Activated B cell treated with CpG ODN at 0.5 μM for 24 hours (primary cell): ENCODE results near the gene SOX6. TPM values are rescaled to one million over a fixed set of nuclear protein-coding genes. Genes with fewer than 3 reads are reported as not detected.
"Not testable (repeated sequence)": the region's sequence is repeated elsewhere in the genome, so short reads cannot be mapped to it uniquely, and the experiment has no call there.

ENCODE experiments used
- ATAC-seq: fragments of 200-7000 bp; cut with Tn5 transposase; one replicate; pipeline ENCODE4 v1.10.0; 2021; ENCODE audit warnings: low read depth, mild to moderate bottlenecking, moderate library complexity
- CTCF ChIA-PET: fragments of 350-600 bp; sonication (Branson Sonifier 250); formaldehyde crosslinking; loops from one replicate; lab custom pipeline; 2021; ENCODE audit warnings: antibody characterized with exemption; lab: Charles Lee
- POLR2A ChIA-PET: fragments of 350-600 bp; sonication (Branson Sonifier 250); formaldehyde crosslinking; loops from one replicate; lab custom pipeline; 2021; ENCODE audit warnings: antibody characterized with exemption; lab: Charles Lee
- DNase-seq: peaks from one replicate; pipeline ENCODE4 v3.0.0; 2022
- H3K27ac Mint-ChIP-seq: one replicate; pipeline ENCODE4 v1.8.0; 2020; ENCODE audit warnings: mixed read lengths
- H3K27me3 Mint-ChIP-seq: one replicate; pipeline ENCODE4 v1.8.0; 2021; ENCODE audit warnings: mixed read lengths
- H3K36me3 Mint-ChIP-seq: one replicate; pipeline ENCODE4 v1.8.0; 2021; ENCODE audit warnings: low read depth, mixed read lengths
- H3K4me1 Mint-ChIP-seq: one replicate; pipeline ENCODE4 v1.8.0; 2021; ENCODE audit warnings: mixed read lengths
- H3K4me3 Mint-ChIP-seq: one replicate; pipeline ENCODE4 v1.8.0; 2020; ENCODE audit warnings: mild to moderate bottlenecking, mixed read lengths
- H3K9me3 Mint-ChIP-seq: one replicate; pipeline ENCODE4 v1.8.0; 2020; ENCODE audit warnings: mixed read lengths
- intact Hi-C: fragments of 100-400 bp; cut with micrococcal nuclease; formaldehyde crosslinking; loops from one replicate; pipeline ENCODE4 v1.15.1; 2024
- total RNA-seq: library from RNA; stranded (reverse); gene quantifications from 2 replicates; pipeline ENCODE4 v1.2.3, GENCODE V29; 2022
- TF ChIP-seq, protein P1 (sequence below): fragments of 200-600 bp; IDR thresholded peaks from one replicate; pipeline ENCODE4 v1.8.0; 2022; ENCODE audit warnings: antibody characterized with exemption, mild to moderate bottlenecking

The SOX6 gene
- total RNA-seq, 1 donor from 2014 or later = not detected

DNA sequence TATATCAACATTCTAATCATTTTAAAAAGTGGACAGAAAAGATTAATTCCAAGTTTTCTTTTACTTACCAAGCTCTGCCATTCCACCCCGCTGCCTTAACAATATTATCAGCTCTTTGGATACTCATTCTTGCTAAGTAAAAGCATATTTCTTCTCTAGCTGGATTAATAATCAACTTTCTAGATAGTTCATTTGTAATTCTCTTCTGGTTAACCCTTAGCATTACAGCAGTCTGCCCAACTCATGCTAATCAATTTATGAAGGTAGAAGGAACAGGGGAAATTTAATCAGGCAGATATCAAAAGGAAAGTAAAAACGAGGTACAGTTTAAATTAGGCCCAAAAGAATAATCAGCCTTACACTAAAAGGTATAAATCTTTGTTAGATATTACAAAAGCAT lies 41.0 kb upstream of the SOX6 start:
- ATAC-seq (no peak), DNase-seq (no peak)
- H3K9me3 Mint-ChIP-seq = no peaks in the 10 kb centered on the region
- no peaks in the 10 kb centered on the region for H3K4me1 Mint-ChIP-seq
- H3K4me3 Mint-ChIP-seq = no peak overlapping the region
- no peak overlapping the region for H3K27ac Mint-ChIP-seq
- H3K36me3 Mint-ChIP-seq = no peaks in the 10 kb centered on the region
- H3K27me3 Mint-ChIP-seq = no peaks in the 10 kb centered on the region
- TF ChIP-seq, protein P1, sequence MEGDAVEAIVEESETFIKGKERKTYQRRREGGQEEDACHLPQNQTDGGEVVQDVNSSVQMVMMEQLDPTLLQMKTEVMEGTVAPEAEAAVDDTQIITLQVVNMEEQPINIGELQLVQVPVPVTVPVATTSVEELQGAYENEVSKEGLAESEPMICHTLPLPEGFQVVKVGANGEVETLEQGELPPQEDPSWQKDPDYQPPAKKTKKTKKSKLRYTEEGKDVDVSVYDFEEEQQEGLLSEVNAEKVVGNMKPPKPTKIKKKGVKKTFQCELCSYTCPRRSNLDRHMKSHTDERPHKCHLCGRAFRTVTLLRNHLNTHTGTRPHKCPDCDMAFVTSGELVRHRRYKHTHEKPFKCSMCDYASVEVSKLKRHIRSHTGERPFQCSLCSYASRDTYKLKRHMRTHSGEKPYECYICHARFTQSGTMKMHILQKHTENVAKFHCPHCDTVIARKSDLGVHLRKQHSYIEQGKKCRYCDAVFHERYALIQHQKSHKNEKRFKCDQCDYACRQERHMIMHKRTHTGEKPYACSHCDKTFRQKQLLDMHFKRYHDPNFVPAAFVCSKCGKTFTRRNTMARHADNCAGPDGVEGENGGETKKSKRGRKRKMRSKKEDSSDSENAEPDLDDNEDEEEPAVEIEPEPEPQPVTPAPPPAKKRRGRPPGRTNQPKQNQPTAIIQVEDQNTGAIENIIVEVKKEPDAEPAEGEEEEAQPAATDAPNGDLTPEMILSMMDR = no peak
- intact Hi-C loops = no loop called here
- ChIA-PET POLR2A (no interaction called here), CTCF (no interaction called here)

DNA sequence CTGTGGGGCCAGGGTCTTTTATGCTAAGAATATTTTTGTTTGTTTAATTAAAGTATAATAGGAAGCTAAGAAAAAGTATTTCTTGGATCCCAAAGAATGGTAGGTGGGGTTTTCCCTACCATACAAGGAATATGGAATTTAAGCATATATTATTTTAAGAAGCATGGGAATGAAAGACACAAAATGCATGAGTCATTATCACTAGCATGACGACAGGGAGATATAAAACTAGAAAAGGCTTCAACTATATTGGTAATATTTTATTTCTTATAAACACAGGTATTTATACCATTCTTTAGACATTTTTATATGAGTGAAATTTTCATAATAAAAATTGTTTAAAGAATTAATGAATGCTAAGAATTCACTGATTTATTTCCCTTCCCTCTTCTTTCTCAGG lies 39.3 kb upstream of the SOX6 start:
- ATAC-seq (no peak), DNase-seq (no peak)
- no peaks in the 10 kb centered on the region for H3K27me3 Mint-ChIP-seq
- H3K9me3 Mint-ChIP-seq = peaks cover 4% of the 10 kb centered on the region
- ChIA-PET CTCF (no interaction called here), POLR2A (no interaction called here)
- TF ChIP-seq, protein P1 = no peak
- H3K4me1 Mint-ChIP-seq = no peaks in the 10 kb centered on the region
- no peaks in the 10 kb centered on the region for H3K36me3 Mint-ChIP-seq
- H3K4me3 Mint-ChIP-seq = no peak overlapping the region
- no peak overlapping the region for H3K27ac Mint-ChIP-seq
- intact Hi-C loops = no loop called here

DNA sequence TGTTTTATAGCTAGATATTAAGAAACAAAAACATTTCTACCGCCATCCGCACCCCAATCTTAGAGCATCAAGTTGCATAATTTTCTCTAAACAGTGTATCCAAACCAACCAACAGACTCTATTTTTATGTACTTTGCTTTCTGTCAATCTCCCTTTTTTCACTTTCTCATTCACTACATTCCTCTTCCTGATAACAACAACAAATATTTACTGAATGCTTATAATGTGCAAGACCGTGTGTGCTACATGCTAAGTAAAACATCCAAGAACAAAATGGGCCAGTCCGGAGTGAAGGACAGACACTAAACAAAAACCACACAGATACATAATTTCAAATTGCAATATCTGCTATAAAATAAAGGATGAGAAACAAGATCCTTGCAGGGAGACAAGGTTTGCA lies 38.6 kb upstream of the SOX6 start:
- POLR2A ChIA-PET = no interaction called here
- H3K27ac Mint-ChIP-seq = no peak overlapping the region
- H3K36me3 Mint-ChIP-seq = no peaks in the 10 kb centered on the region
- H3K4me1 Mint-ChIP-seq = no peaks in the 10 kb centered on the region
- no peaks in the 10 kb centered on the region for H3K27me3 Mint-ChIP-seq
- no peak overlapping the region for H3K4me3 Mint-ChIP-seq
- CTCF ChIA-PET = no interaction called here
- intact Hi-C loops = no loop called here
- ATAC-seq = no peak
- peaks cover 8% of the 10 kb centered on the region for H3K9me3 Mint-ChIP-seq
- no peak for DNase-seq
- TF ChIP-seq, protein P1 = no peak

DNA sequence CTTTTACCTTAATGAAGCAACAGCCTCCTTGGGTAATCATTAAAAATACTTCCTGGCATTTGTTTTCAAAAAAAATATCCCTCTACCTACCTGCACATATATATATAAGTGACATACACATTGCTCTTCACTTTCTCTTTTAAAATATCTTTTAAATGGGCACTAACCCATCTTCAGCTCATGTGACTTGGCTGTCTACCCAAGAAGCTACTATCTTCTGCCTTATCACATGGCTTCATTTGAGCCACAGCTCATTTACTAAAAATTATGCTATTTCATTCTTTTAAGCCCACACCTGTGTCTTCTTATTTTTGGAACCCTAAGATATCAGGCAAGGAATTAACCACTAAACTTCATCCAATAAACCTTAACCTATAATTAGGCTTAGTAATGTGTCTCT lies 37.0 kb upstream of the SOX6 start:
- H3K9me3 Mint-ChIP-seq = peaks cover 9% of the 10 kb centered on the region
- DNase-seq (no peak), ATAC-seq (no peak)
- no peaks in the 10 kb centered on the region for H3K36me3 Mint-ChIP-seq
- no peak overlapping the region for H3K27ac Mint-ChIP-seq
- TF ChIP-seq, protein P1 = no peak
- CTCF ChIA-PET = no interaction called here
- no peaks in the 10 kb centered on the region for H3K27me3 Mint-ChIP-seq
- intact Hi-C loops = no loop called here
- POLR2A ChIA-PET = no interaction called here
- no peaks in the 10 kb centered on the region for H3K4me1 Mint-ChIP-seq
- H3K4me3 Mint-ChIP-seq = no peak overlapping the region

DNA sequence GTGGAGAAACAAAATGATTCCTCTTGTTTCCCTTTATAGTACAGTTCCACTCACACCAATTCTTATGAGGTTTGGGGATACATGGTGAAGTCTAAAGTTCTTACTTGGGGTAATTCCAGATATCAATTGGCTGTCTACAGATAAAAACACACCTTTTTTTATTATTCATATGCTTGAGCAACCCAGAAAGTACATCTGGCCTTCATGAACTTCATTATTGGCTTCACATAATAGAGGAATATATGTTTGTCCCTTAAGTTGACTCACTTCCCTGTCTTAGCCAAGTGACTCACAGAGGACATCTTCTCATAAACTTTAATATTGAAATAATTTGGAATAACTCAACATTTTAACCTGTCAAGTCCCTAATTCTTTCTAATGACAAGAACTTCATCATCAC lies 36.3 kb upstream of the SOX6 start:
- Mint-ChIP-seq H3K9me3 (peaks cover 9% of the 10 kb centered on the region), H3K4me1 (no peaks in the 10 kb centered on the region), H3K27ac (no peak overlapping the region), H3K36me3 (no peaks in the 10 kb centered on the region), H3K4me3 (no peak overlapping the region), H3K27me3 (no peaks in the 10 kb centered on the region)
- no peak for DNase-seq
- POLR2A ChIA-PET = no interaction called here
- CTCF ChIA-PET = no interaction called here
- intact Hi-C loops = no loop called here
- TF ChIP-seq, protein P1 = no peak
- ATAC-seq = no peak

DNA sequence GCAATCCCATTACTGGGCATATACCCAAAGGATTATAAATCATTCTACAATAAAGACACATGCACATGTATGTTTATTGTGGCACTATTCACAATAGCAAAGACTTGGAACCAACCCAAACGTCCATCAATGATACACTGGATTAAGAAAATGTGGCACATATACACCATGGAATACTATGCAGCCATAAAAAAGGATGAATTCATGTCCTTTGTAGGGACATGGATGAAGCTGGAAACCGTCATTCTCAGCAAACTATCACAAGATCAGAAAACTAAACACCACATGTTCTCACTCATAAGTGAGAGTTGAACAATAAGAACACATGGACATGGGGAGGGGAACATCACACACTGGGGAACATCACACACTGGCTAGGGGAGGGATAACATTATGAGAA lies 34.5 kb upstream of the SOX6 start:
- DNase-seq, H3K9me3 Mint-ChIP-seq, H3K4me1 Mint-ChIP-seq, intact Hi-C loops, CTCF ChIA-PET, ATAC-seq, POLR2A ChIA-PET, H3K36me3 Mint-ChIP-seq, H3K27ac Mint-ChIP-seq, H3K4me3 Mint-ChIP-seq, H3K27me3 Mint-ChIP-seq: not testable (repeated sequence)
